ENCODE data around the gene STARD10.

STARD10 gene

DNA sequence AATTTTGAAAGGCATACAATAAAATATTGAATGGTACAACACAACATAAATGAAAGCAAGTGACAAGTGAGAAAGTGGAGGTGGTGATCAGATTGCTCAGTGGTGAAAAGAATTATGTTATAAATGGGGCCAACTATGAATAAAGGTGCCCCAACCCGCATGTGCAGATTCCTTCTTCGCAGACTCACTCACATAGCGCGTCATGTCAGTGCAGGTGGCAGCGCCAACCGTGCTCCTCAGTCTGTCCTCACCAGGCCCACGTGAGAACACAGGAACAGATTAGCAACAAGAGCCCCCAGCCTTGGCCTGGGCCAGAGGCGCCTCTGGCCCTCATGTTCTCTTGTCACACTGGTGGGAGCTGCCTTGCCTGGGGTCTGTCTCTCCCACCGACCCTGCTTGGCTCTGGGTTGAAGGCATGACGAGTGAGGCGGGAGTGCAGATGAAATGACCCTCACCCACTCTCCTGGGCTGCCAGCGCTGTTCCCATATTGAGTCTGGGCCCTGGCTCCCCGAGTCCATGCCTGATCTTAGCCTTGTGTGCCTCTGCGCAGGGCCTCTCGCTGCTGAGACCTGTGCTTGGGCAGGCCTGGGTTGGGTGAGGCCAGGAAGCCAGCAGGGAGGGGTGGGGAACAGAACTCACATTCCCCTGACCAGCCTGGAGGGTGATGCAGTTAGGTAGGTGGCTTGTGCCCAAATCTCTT, 26.7 kb upstream of the STARD10 start:
- DNase-seq (ENCODE audit: low read depth): no peak
- TF ChIP-seq, protein P1, sequence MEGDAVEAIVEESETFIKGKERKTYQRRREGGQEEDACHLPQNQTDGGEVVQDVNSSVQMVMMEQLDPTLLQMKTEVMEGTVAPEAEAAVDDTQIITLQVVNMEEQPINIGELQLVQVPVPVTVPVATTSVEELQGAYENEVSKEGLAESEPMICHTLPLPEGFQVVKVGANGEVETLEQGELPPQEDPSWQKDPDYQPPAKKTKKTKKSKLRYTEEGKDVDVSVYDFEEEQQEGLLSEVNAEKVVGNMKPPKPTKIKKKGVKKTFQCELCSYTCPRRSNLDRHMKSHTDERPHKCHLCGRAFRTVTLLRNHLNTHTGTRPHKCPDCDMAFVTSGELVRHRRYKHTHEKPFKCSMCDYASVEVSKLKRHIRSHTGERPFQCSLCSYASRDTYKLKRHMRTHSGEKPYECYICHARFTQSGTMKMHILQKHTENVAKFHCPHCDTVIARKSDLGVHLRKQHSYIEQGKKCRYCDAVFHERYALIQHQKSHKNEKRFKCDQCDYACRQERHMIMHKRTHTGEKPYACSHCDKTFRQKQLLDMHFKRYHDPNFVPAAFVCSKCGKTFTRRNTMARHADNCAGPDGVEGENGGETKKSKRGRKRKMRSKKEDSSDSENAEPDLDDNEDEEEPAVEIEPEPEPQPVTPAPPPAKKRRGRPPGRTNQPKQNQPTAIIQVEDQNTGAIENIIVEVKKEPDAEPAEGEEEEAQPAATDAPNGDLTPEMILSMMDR (IDR thresholded peaks at IDR 0.05; ENCODE audit: control insufficient read depth, extremely low read depth, insufficient read depth): no peak
- H3K4me3 ChIP-seq (ENCODE audit: low read depth, low read length): no peak overlapping the region

DNA sequence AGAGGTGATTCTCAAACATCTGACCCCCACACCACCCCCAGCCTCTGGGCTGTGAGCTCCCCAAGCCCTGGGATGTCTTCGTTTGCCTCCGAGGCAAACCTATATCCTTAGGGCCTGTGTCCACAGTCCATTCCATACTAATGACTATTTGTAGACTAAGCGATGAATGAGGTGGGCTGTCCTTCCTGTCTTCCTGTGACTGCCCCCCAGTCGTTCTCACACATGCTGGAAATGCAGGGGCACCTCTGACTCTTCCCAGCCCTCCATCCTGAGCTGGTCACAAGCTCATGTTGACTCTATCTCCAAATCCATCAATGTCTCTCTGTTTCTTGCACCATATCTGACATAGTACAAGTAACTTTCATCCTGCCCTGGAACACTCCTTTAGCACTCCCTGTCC, 25.1 kb upstream of the STARD10 start:
- H3K4me3 ChIP-seq (ENCODE audit: low read depth, low read length): no peak overlapping the region
- TF ChIP-seq, protein P1 (IDR thresholded peaks at IDR 0.05; ENCODE audit: control insufficient read depth, extremely low read depth, insufficient read depth): no peak
- DNase-seq (ENCODE audit: low read depth): no peak

DNA sequence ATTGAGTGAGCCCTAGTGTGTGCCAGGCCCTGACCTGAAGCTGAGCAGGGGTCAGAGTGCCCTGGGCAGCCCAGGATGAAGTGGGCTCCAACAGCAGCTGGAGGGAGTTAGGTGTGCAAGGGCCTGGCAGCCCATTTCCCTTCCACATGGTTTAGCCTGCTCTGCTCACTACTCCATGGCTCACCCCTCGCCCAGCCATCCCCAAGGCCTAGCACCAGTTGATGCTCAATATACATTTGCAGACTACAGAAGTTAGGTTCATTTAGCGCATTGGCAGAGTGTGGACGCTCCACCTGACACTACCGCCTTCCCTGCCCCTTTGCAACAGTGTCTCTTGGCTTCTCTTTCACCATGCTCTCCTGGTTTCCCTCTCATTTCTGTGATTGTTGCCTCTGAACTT, 24.1 kb upstream of the STARD10 start:
- H3K4me3 ChIP-seq (ENCODE audit: low read depth, low read length): no peak overlapping the region
- DNase-seq (ENCODE audit: low read depth): no peak
- TF ChIP-seq, protein P1 (IDR thresholded peaks at IDR 0.05; ENCODE audit: control insufficient read depth, extremely low read depth, insufficient read depth): no peak

DNA sequence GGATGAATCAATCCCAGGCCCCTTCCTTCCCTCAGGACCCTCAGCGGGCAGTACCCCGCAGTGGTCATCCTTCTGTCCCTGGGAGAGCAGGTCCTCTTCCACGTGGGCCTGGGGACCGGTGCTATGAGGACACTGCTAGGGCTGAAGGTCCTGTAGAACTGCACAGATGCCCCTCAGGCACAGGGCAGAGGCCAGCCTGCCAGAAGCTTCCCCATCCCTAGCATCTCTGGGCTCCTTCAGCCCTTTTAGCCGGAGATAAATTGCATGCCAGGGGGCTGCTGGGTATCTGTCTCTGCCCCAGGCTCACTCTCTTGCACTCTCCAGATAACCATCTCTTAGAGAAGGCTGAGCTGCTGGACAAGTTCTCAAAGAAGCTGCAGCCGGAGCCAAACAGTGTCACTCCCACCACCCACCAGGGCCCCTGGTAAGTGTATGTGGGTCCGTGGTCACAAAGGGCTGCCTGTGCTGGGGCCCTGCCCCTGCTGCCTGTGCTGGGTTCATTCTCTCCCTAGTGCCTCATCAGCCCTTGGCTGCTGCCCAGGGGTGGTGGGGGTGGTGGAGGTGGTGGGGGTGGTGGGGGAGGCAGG, 22.6 kb upstream of the STARD10 start:
- H3K4me3 ChIP-seq (ENCODE audit: low read depth, low read length): no peak overlapping the region
- DNase-seq (ENCODE audit: low read depth): no peak
- TF ChIP-seq, protein P1 (IDR thresholded peaks at IDR 0.05; ENCODE audit: control insufficient read depth, extremely low read depth, insufficient read depth): no peak

DNA sequence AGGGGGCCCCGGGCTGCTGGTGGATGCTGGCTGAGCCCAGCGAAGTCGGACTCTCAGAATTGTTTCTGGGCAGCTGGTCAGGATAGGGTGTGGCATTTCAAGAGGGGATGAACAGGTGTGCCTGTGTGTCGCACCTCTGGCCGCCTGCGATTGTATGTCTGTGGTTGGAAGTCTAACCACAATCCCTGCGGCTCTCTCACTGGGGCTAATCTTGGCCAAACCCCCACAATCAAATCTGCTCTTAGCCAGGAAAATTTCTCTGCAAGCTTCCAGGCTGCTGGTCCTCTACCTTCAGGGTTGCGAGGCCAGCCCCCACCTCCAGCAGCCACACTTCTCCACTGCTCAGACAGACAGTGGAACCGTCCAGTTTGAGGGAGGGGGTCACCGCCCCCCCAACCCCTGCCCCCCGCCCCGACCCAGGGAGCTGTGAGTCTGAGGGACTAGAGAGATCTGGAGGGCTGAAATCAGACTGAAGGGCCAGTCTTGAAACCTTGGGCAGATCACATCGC, 21.3 kb upstream of the STARD10 start:
- H3K4me3 ChIP-seq (ENCODE audit: low read depth, low read length): peak overlapping the region; percentile 86
- TF ChIP-seq, protein P1 (IDR thresholded peaks at IDR 0.05; ENCODE audit: control insufficient read depth, extremely low read depth, insufficient read depth): no peak
- DNase-seq (ENCODE audit: low read depth): no peak

DNA sequence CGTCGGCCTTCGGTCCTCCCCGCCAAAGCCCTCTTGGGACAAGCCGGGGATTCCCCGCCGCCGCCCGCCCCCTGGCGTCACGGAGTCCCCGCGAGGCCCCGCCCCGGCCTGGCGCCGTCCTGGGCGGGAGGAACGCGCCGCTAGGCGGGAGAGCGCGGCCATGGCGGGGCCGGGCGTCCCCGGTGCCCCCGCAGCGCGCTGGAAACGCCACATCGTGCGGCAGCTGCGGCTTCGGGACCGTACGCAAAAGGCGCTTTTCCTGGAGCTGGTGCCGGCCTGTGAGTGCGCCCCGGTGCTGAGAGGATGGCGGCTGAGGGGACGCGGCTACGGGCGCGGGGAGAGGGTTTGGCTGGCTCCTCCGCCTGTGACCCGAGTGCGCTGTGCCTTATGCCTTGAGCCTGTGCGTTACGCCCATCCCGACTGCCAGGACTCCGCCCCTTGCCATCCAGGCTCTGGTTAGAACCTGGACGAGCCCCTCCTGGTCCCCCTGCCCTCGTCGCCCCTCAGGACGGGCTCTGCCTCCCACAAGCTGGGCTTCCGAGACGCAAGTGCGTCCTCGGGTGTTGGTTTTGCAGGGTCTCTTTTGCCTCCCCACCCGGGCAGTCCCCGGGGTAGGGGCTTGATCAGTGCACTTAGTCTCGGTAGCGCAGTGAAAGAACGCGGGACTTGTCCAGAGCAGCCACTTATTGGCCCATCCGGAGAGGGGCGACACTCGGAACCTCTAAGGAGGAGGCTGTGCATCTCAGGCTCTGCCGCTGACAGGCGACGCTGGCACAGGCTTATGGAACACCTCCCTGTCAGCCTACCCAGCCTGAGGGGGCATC, 20.7 kb upstream of the STARD10 start, which contains the start of gene ATG16L2:
Gene ATG16L2, plus strand, starts transcription at position 126 of the 824 bp plus-strand sequence. Its CDS starts 35 bp downstream, at position 161.
- peak within 1 kb of the TSS; percentile 86 for H3K4me3 ChIP-seq (ENCODE audit: low read depth, low read length)
- DNase-seq (ENCODE audit: low read depth): peak; percentile 47
- TF ChIP-seq, protein P1 (IDR thresholded peaks at IDR 0.05; ENCODE audit: control insufficient read depth, extremely low read depth, insufficient read depth): peak; percentile 17; the same call in 1 of the 2 replicates

Data from LNCaP clone FGC (cell line).